Endothelial cell of umbilical vein (primary cell): ENCODE results near the gene SPINT1. TPM values are rescaled to one million over a fixed set of nuclear protein-coding genes. Genes with fewer than 3 reads are reported as not detected.

Experiments
- BruUV-seq: library from RNA; stranded (reverse); fragments of 400-500 nt; replicated peaks from 2 replicates; lab custom pipeline; 2021; lab: Mats Ljungman, UMichigan
- CTCF ChIA-PET: fragments of 300-600, 350-600 bp; sonication (Branson Sonifier 250); formaldehyde crosslinking; loops from one replicate; lab custom pipeline; 2021; ENCODE audit warnings: antibody characterized with exemption, inconsistent platforms; lab: Charles Lee
- POLR2A ChIA-PET: fragments of 300-600, 350-600 bp; sonication (Branson Sonifier 250); formaldehyde crosslinking; loops from one replicate; lab custom pipeline; 2021; ENCODE audit warnings: antibody characterized with exemption, inconsistent platforms; lab: Charles Lee
- DNase-seq: peaks from one replicate; pipeline ENCODE4 v3.0.0-alpha.2; 2011; ENCODE audit warnings: low read depth, low spot score
- FAIRE-seq: peaks from 2 replicates; lab custom pipeline; 2011; peaks lifted over from hg19 to GRCh38; lab: Jason Lieb, UNC
- H2AFZ ChIP-seq: 2 replicates; pipeline ENCODE4 v1.6.0; 2012; ENCODE audit warnings: low read depth, low read length, control low read depth, inconsistent platforms
- H3K27ac ChIP-seq: 2 replicates; pipeline ENCODE4 v1.5.1; 2011; ENCODE audit warnings: low read depth, mild to moderate bottlenecking, control low read depth, low read length, moderate library complexity; ENCODE audit not compliant: insufficient read depth
- H3K27me3 ChIP-seq, 2 experiments: 2 replicates each; pipeline versions ENCODE4 v1.6.0 to v1.6.1; 2011; ENCODE audit warnings: low read length in 2 of 2, mixed read lengths in 1 of 2; ENCODE audit not compliant: control insufficient read depth in 2 of 2, insufficient read depth in 2 of 2
- H3K36me3 ChIP-seq, 2 experiments: 2 replicates in 1 of 2; 3 replicates in 1 of 2; pipeline ENCODE4 v1.5.1; 2011; ENCODE audit warnings: low read length in 2 of 2, mild to moderate bottlenecking in 1 of 2, moderate library complexity in 1 of 2; ENCODE audit not compliant: control insufficient read depth in 2 of 2, insufficient read depth in 2 of 2; ENCODE audit errors: extremely low read depth in 1 of 2
- H3K4me1 ChIP-seq: 3 replicates; pipeline ENCODE4 v1.5.1; 2011; ENCODE audit warnings: mild to moderate bottlenecking, low read length; ENCODE audit not compliant: control insufficient read depth, insufficient read depth; ENCODE audit errors: extremely low read depth
- H3K4me2 ChIP-seq: 2 replicates; pipeline ENCODE4 v1.6.1; 2011; ENCODE audit warnings: low read length, control low read depth, mixed read lengths; ENCODE audit not compliant: insufficient read depth
- H3K4me3 ChIP-seq, 3 experiments: fragments of 200-600 bp in 1 of 3; sonication (generic), shearing (Covaris generic) in 1 of 3; replicated peaks in 1 of 3; 2 replicates each; pipeline ENCODE4 v1.5.1; 2011 to 2016; ENCODE audit warnings: control low read depth in 3 of 3, low read length in 3 of 3, mild to moderate bottlenecking in 2 of 3, inconsistent platforms in 1 of 3, low read depth in 1 of 3, moderate library complexity in 1 of 3; ENCODE audit not compliant: insufficient read depth in 1 of 3
- H3K79me2 ChIP-seq: 2 replicates; pipeline ENCODE4 v1.6.0; 2012; ENCODE audit warnings: low read length, inconsistent platforms; ENCODE audit not compliant: control insufficient read depth, insufficient read depth
- H3K9ac ChIP-seq: replicated peaks from 2 replicates; pipeline ENCODE3; 2011; ENCODE audit warnings: low read length, control low read depth; ENCODE audit not compliant: insufficient read depth; ENCODE audit errors: extremely low read depth
- H3K9me1 ChIP-seq: replicated peaks from 3 replicates; pipeline ENCODE4 v1.6.0; 2011; ENCODE audit warnings: mild to moderate bottlenecking, low read length; ENCODE audit not compliant: control insufficient read depth, insufficient read depth; ENCODE audit errors: extremely low read depth
- H3K9me3 ChIP-seq: replicated peaks from 2 replicates; pipeline ENCODE4 v1.5.1; 2012; ENCODE audit warnings: low read length, inconsistent platforms; ENCODE audit not compliant: control insufficient read depth, insufficient read depth
- H4K20me1 ChIP-seq: replicated peaks from 2 replicates; pipeline ENCODE3; 2011; ENCODE audit warnings: mild to moderate bottlenecking, low read length; ENCODE audit not compliant: control insufficient read depth, insufficient read depth; ENCODE audit errors: extremely low read depth
- EZH2 ChIP-seq: IDR thresholded peaks from 2 replicates; pipeline ENCODE4 v1.6.1; 2012; ENCODE audit warnings: borderline replicate concordance, low read depth, mild to moderate bottlenecking, moderate library complexity, low read length, inconsistent platforms; ENCODE audit not compliant: severe bottlenecking
- FOS ChIP-seq: IDR thresholded peaks from 2 replicates; pipeline ENCODE4 v1.6.1; 2011; ENCODE audit warnings: mild to moderate bottlenecking, low read length, moderate library complexity, borderline replicate concordance; ENCODE audit not compliant: insufficient read depth
- GATA2 ChIP-seq: IDR thresholded peaks from 2 replicates; pipeline ENCODE4 v1.7.0; 2011; ENCODE audit warnings: low read depth, mild to moderate bottlenecking, moderate library complexity, mixed read lengths, low read length; ENCODE audit not compliant: insufficient read length, insufficient read depth
- JUN ChIP-seq: IDR thresholded peaks from 2 replicates; pipeline ENCODE4 v1.6.1; 2011; ENCODE audit warnings: borderline replicate concordance, low read depth; ENCODE audit not compliant: insufficient read length, insufficient read depth
- MYC ChIP-seq: IDR thresholded peaks from one replicate; pipeline ENCODE4 v1.6.1; 2011; ENCODE audit warnings: mild to moderate bottlenecking, low read depth, low read length
- POLR2A ChIP-seq: IDR thresholded peaks from 2 replicates; pipeline ENCODE4 v1.6.1; 2012; ENCODE audit warnings: low read depth, mild to moderate bottlenecking, control low read depth, low read length
- POLR2AphosphoS5 ChIP-seq: IDR thresholded peaks from 2 replicates; pipeline ENCODE4 v1.6.1; 2012; ENCODE audit warnings: low read depth, mild to moderate bottlenecking, control low read depth, low read length, moderate library complexity; ENCODE audit not compliant: insufficient read depth
- dilution Hi-C: fragments of 300-500 bp; cut with MboI; formaldehyde crosslinking; loops from one replicate; pipeline ENCODE4 v1.15.0; 2019; ENCODE audit warnings: low sequenced_read_pairs; ENCODE audit not compliant: extremely low pct_ligation_motif_present
- intact Hi-C: fragments of 100-400 bp; cut with micrococcal nuclease; formaldehyde crosslinking; loops from one replicate; pipeline ENCODE4 v1.10.0; 2022
- polyA plus RNA-seq, 4 experiments: library from polyadenylated mRNA; depleted of rRNA in 3 of 4; stranded (reverse) in 3 of 4; unstranded in 1 of 4; fragments of >200 nt; gene quantifications; 2 replicates each; pipeline versions ENCODE4 v1.2.1 to v1.2.3, GENCODE V29; 2011 to 2012; ENCODE audit warnings: missing spikeins in 1 of 4
- total RNA-seq: library from RNA; stranded (reverse); gene quantifications from 2 replicates; pipeline ENCODE4 v1.2.3, GENCODE V29; 2021
- TF ChIP-seq, protein P1 (sequence below): IDR thresholded peaks from 2 replicates; pipeline ENCODE4 v1.6.1; 2011; ENCODE audit not compliant: insufficient read depth, insufficient read length
- TF ChIP-seq, protein P2 (sequence below), 2 donors: IDR thresholded peaks; 1 replicate in 1 of 2; 2 replicates in 1 of 2; pipeline ENCODE4 v1.5.1; 2011; ENCODE audit warnings: low read length in 2 of 2, mild to moderate bottlenecking in 2 of 2, moderate library complexity in 2 of 2, control low read depth in 1 of 2, inconsistent platforms in 1 of 2, low read depth in 1 of 2; ENCODE audit not compliant: insufficient read depth in 1 of 2; ENCODE audit errors: extremely low read depth in 1 of 2

Gene SPINT1
- total and polyA plus RNA-seq, 2 donors (not counting 3 experiments of a cell fraction or from before 2014, with no cell fraction given): 4.1 to 4.2 TPM

DNA sequence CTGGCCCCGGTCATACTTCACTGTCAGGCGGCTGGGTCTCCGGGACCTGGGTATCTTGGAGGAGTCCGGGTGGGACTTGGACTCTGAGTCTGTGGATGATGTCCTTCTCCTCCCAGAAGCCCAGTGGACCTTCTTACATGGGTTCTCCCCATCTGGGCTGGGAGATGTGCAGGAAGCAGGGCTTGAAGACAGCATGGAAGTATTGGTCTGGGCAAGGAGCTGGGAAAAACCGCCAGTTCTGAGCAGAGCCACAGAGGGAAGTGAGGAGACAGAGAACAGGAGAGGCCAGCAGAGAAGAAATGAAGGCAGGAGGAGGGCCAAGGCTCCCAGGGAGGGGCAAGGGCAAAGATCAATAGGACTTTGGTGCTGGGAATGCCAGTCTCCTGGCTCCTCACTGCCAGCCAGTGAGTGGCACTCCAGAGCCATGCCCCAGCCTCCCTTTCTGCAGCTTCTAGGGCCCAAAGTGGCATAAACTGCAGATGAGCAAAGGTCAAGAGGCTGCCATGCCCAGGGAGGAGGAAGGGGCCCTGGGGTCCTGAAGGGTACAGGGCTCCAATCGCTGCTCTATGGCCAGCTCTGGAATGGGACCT is 15.3 kb upstream of the SPINT1 start, which contains the start of gene PPP1R14D:
Gene PPP1R14D, minus strand, starts transcription at position 262 of the 590 bp plus-strand sequence. Its CDS starts 67 bp downstream, at position 195.
- intact Hi-C loops (no loop called here), dilution Hi-C loops (no loop called here)
- ChIA-PET POLR2A (no interaction called here), CTCF (interaction anchor here (0.8 to 2.2 kb wide), 7 partner anchors 11 to 64 kb away, joined by 3 to 11 read pairs (median 3); no protein-coding TSS in a partner anchor)
- FAIRE-seq (no peak), DNase-seq (no peak)
- H3K27ac ChIP-seq: no peak within 1 kb of the TSS
- H3K27me3 ChIP-seq: peaks cover 7 to 14% of the 10 kb centered on the region in 2 experiments
- no peak within 1 kb of the TSS for H3K9ac ChIP-seq
- no peak within 1 kb of the TSS for H3K4me2 ChIP-seq
- BruUV-seq: no TSS peak
- H2AFZ ChIP-seq: no peak within 1 kb of the TSS
- H3K4me1 ChIP-seq: no peaks in the 10 kb centered on the region
- TF ChIP-seq EZH2 (no peak), GATA2 (no peak), FOS (no peak), POLR2AphosphoS5 (no peak), POLR2A (no peak), MYC (no peak), JUN (no peak)
- TF ChIP-seq, protein P1, sequence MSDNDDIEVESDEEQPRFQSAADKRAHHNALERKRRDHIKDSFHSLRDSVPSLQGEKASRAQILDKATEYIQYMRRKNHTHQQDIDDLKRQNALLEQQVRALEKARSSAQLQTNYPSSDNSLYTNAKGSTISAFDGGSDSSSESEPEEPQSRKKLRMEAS: no peak
- TF ChIP-seq, protein P2, sequence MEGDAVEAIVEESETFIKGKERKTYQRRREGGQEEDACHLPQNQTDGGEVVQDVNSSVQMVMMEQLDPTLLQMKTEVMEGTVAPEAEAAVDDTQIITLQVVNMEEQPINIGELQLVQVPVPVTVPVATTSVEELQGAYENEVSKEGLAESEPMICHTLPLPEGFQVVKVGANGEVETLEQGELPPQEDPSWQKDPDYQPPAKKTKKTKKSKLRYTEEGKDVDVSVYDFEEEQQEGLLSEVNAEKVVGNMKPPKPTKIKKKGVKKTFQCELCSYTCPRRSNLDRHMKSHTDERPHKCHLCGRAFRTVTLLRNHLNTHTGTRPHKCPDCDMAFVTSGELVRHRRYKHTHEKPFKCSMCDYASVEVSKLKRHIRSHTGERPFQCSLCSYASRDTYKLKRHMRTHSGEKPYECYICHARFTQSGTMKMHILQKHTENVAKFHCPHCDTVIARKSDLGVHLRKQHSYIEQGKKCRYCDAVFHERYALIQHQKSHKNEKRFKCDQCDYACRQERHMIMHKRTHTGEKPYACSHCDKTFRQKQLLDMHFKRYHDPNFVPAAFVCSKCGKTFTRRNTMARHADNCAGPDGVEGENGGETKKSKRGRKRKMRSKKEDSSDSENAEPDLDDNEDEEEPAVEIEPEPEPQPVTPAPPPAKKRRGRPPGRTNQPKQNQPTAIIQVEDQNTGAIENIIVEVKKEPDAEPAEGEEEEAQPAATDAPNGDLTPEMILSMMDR (IDR thresholded peaks at IDR 0.05; ENCODE audit: extremely low read depth in 1 of 2, insufficient read depth in 1 of 2, low read depth in 1 of 2, low read length in 2 of 2): no peak
- H3K9me1 ChIP-seq: no peaks in the 10 kb centered on the region
- H3K4me3 ChIP-seq: no peak within 1 kb of the TSS
- H4K20me1 ChIP-seq: no peaks in the 10 kb centered on the region
- no peaks in the 10 kb centered on the region for H3K79me2 ChIP-seq
- H3K36me3 ChIP-seq: no peaks in the 10 kb centered on the region
- H3K9me3 ChIP-seq: no peaks in the 10 kb centered on the region
